ENCODE measurements around the gene XRCC3. TPM values are rescaled to one million over a fixed set of nuclear protein-coding genes. Genes with fewer than 3 reads are reported as not detected.

XRCC3 gene
- total RNA-seq, 3 donors from 2014 or later = 5.9 to 10.2 (median 5.9) TPM

- H3K36me3 ChIP-seq = peaks cover 6% of the 10 kb centered on the region
- H3K9me3 ChIP-seq = no peaks in the 10 kb centered on the region
- intact Hi-C loops (cut with DNase I; ENCODE audit: low total_unique reads) = no loop called here
Measured at GRCh38 chr14:103685276-103686211, 29.7 kb downstream of the XRCC3 start.

GRCh38 chr14:103684871-103685270, 30.4 kb downstream of the XRCC3 start:
- intact Hi-C loops (cut with DNase I; ENCODE audit: low total_unique reads) = no loop called here
- Histone ChIP-seq H3K9me3 (no peaks in the 10 kb centered on the region), H3K4me3 (no peak overlapping the region), H3K27me3 (no peaks in the 10 kb centered on the region), H3K36me3 (peaks cover 8% of the 10 kb centered on the region), H3K4me1 (no peaks in the 10 kb centered on the region), H3K27ac (no peak overlapping the region)
- no peak for DNase-seq (ENCODE audit: low spot score in 2 of 2)
- TF ChIP-seq, protein P1, sequence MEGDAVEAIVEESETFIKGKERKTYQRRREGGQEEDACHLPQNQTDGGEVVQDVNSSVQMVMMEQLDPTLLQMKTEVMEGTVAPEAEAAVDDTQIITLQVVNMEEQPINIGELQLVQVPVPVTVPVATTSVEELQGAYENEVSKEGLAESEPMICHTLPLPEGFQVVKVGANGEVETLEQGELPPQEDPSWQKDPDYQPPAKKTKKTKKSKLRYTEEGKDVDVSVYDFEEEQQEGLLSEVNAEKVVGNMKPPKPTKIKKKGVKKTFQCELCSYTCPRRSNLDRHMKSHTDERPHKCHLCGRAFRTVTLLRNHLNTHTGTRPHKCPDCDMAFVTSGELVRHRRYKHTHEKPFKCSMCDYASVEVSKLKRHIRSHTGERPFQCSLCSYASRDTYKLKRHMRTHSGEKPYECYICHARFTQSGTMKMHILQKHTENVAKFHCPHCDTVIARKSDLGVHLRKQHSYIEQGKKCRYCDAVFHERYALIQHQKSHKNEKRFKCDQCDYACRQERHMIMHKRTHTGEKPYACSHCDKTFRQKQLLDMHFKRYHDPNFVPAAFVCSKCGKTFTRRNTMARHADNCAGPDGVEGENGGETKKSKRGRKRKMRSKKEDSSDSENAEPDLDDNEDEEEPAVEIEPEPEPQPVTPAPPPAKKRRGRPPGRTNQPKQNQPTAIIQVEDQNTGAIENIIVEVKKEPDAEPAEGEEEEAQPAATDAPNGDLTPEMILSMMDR (IDR thresholded peaks at IDR 0.05) = no peak
- TF ChIP-seq POLR2A (IDR thresholded peaks at IDR 0.05) (no peak), POLR2AphosphoS5 (IDR thresholded peaks at IDR 0.05) (no peak)

More at GRCh38 chr14:103685276-103686211, 29.7 kb downstream of the XRCC3 start:
- Histone ChIP-seq H3K27ac (no peak overlapping the region), H3K4me3 (no peak overlapping the region), H3K4me1 (no peaks in the 10 kb centered on the region), H3K27me3 (no peaks in the 10 kb centered on the region)
- TF ChIP-seq, protein P1 (IDR thresholded peaks at IDR 0.05) = no peak
- TF ChIP-seq POLR2AphosphoS5 (IDR thresholded peaks at IDR 0.05) = no peak
- TF ChIP-seq POLR2A (IDR thresholded peaks at IDR 0.05) = no peak
- no peak for DNase-seq (ENCODE audit: low spot score in 2 of 2)

DNA sequence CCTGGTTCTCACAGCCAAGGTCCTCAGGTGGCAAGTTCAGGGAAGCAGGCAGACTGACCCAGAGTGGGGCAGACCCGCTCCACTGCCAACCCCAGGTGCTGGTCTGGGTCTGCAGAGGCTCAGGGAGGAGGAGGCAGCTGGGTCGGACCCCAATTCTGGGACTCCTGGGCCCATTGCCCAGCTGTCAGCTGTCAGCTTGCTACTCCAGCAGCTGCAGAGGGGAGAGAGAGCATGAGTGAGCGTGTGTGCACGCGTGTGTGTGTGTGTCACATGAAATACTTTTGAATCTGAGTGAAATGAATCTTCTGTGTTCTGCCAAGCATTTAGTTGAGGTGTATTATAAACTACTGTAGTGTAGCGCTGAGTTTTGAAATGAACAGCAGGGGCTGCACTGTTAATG, 30.8 kb downstream of the XRCC3 start:
- no peaks in the 10 kb centered on the region for H3K9me3 ChIP-seq
- no peaks in the 10 kb centered on the region for H3K4me1 ChIP-seq
- H3K4me3 ChIP-seq = no peak overlapping the region
- no peak for TF ChIP-seq POLR2AphosphoS5 (IDR thresholded peaks at IDR 0.05)
- TF ChIP-seq, protein P1 (IDR thresholded peaks at IDR 0.05) = no peak
- no peak for TF ChIP-seq POLR2A (IDR thresholded peaks at IDR 0.05)
- peaks cover 8% of the 10 kb centered on the region for H3K36me3 ChIP-seq
- DNase-seq (ENCODE audit: low spot score in 2 of 2) = no peak
- intact Hi-C loops (cut with DNase I; ENCODE audit: low total_unique reads) = no loop called here
- no peak overlapping the region for H3K27ac ChIP-seq
- H3K27me3 ChIP-seq = no peaks in the 10 kb centered on the region

DNA sequence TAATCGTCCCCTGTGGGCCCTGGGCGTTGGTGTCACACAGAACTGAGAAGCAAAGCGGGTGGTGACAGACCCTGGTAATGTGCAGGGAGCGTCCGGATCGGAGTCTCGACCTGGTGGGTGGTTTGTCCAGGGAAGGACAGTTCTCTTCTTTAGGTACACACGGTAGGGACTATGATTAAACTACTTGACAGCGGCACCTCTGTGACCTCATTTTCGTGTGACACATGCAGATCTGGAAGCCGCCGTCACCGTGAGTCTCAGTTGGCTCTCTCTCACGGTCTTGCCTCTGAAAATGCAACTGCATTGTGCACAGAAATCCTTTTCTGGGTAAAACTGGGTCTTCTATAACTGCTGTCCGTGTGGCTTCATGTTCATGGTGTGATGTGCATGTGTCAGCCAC, 32.1 kb downstream of the XRCC3 start:
- H3K27ac ChIP-seq = no peak overlapping the region
- intact Hi-C loops (cut with DNase I; ENCODE audit: low total_unique reads) = no loop called here
- H3K4me1 ChIP-seq = no peaks in the 10 kb centered on the region
- TF ChIP-seq POLR2AphosphoS5 (IDR thresholded peaks at IDR 0.05) (no peak), POLR2A (IDR thresholded peaks at IDR 0.05) (no peak)
- H3K27me3 ChIP-seq = no peaks in the 10 kb centered on the region
- H3K36me3 ChIP-seq = peaks cover 8% of the 10 kb centered on the region
- DNase-seq (ENCODE audit: low spot score in 2 of 2) = no peak
- H3K4me3 ChIP-seq = no peak overlapping the region
- H3K9me3 ChIP-seq = no peaks in the 10 kb centered on the region

- intact Hi-C loops (cut with DNase I; ENCODE audit: low total_unique reads) = no loop called here
- no peaks in the 10 kb centered on the region for H3K27me3 ChIP-seq
- TF ChIP-seq, protein P1 (IDR thresholded peaks at IDR 0.05) = no peak
- TF ChIP-seq POLR2AphosphoS5 (IDR thresholded peaks at IDR 0.05) (no peak), POLR2A (IDR thresholded peaks at IDR 0.05) (no peak)
Measured at GRCh38 chr14:103680491-103681231, 34.6 kb downstream of the XRCC3 start.

More at GRCh38 chr14:103680491-103681231, 34.6 kb downstream of the XRCC3 start:
- Histone ChIP-seq H3K4me3 (no peak overlapping the region), H3K27ac (no peak overlapping the region), H3K9me3 (no peaks in the 10 kb centered on the region), H3K4me1 (no peaks in the 10 kb centered on the region), H3K36me3 (peaks cover 16% of the 10 kb centered on the region)
- DNase-seq (ENCODE audit: low spot score in 2 of 2) = no peak
